ENCODE data around the gene RGS6.
A peak's percentile ranks its signal among the peaks of the same experiment; 100 is the strongest.
"Not testable (repeated sequence)": the region's sequence is repeated elsewhere in the genome, so short reads cannot be mapped to it uniquely, and the experiment has no call there.

The RGS6 gene

DNA sequence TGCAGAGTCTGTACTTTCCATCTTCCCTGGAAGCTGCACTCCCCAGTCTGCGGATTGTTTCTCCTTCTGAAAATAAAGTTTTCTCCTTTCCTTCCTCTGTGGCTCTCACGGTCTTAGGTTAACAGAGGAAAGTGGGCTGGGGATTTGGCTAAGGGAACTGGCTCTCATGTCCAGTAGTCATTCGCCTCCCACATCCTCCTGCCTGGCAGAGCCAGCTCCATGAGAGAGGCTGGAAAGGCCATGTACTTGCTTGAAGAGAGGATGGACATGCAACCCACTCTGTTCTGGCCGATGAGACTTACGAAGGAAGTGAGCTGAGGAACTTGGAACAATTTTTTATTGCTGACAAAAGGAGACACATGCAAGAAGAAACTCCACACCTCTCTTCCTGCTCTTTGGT lies 18.9 kb upstream of the RGS6 start:
- Histone ChIP-seq H3K9me3 (ENCODE audit: control insufficient read depth, insufficient read depth, low read depth, low read length) (no peaks in the 10 kb centered on the region), H3K4me3 (ENCODE audit: low read depth, low read length) (no peak overlapping the region), H3K9ac (ENCODE audit: low read length) (no peak overlapping the region), H3K27me3 (ENCODE audit: control insufficient read depth, insufficient read depth, low read length) (no peaks in the 10 kb centered on the region), H3K4me1 (ENCODE audit: control insufficient read depth, insufficient read depth, low read length) (peaks cover 2% of the 10 kb centered on the region; the same call in 1 of the 2 replicates), H3K36me3 (ENCODE audit: control insufficient read depth, insufficient read depth, low read length) (no peaks in the 10 kb centered on the region), H3K27ac (ENCODE audit: low read depth, low read length) (no peak overlapping the region)

DNA sequence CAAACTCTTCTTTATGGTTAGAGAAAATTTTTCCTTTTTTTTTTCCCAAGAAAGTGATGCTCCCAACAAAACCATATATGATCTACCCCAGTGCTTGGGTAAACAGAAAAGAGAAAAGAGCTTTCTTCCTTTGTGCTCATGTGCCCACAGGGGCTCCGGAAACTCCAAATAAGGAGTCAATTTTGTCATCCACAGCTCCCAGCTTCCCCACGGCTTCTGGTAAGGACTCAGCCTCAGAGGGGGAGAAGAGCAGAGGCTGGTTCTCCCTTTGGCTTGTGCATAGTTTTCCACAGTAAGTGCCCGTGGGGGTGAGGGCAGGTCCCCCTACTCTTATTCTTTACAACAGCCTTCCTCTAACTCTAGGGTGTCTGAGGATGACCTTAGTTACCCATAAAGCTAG lies 13.3 kb upstream of the RGS6 start:
- no peak overlapping the region for H3K9ac ChIP-seq (ENCODE audit: low read length)
- no peaks in the 10 kb centered on the region for H3K9me3 ChIP-seq (ENCODE audit: control insufficient read depth, insufficient read depth, low read depth, low read length)
- H3K27me3 ChIP-seq (ENCODE audit: control insufficient read depth, insufficient read depth, low read length) = no peaks in the 10 kb centered on the region
- H3K4me1 ChIP-seq (ENCODE audit: control insufficient read depth, insufficient read depth, low read length) = peaks cover 12% of the 10 kb centered on the region
- no peak overlapping the region for H3K4me3 ChIP-seq (ENCODE audit: low read depth, low read length)
- no peak overlapping the region for H3K27ac ChIP-seq (ENCODE audit: low read depth, low read length)
- no peaks in the 10 kb centered on the region for H3K36me3 ChIP-seq (ENCODE audit: control insufficient read depth, insufficient read depth, low read length)

DNA sequence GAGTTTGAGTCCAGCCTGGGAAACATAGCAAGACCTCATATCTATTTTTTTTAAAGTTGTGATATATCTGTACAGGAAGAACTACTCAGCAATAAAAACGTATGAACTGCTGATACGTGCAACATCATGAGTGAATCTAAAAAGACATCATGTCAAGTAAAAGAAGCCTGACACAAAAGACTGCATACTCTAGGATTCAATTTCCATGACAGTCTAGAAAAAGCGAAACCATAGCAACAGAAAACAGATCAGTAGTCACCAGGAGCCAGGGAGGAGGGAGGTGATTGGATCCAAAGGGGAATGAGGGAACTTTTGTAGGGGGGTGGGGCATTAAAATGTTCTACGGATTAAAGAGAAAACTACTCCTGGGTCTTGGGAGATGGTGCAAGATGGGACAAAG lies 8.7 kb upstream of the RGS6 start:
- peaks cover 9% of the 10 kb centered on the region for H3K4me1 ChIP-seq (ENCODE audit: control insufficient read depth, insufficient read depth, low read length)
- no peaks in the 10 kb centered on the region for H3K9me3 ChIP-seq (ENCODE audit: control insufficient read depth, insufficient read depth, low read depth, low read length)
- no peaks in the 10 kb centered on the region for H3K36me3 ChIP-seq (ENCODE audit: control insufficient read depth, insufficient read depth, low read length)
- no peaks in the 10 kb centered on the region for H3K27me3 ChIP-seq (ENCODE audit: control insufficient read depth, insufficient read depth, low read length)
- H3K9ac ChIP-seq (ENCODE audit: low read length) = no peak overlapping the region
- H3K27ac ChIP-seq (ENCODE audit: low read depth, low read length) = no peak overlapping the region
- no peak overlapping the region for H3K4me3 ChIP-seq (ENCODE audit: low read depth, low read length)

DNA sequence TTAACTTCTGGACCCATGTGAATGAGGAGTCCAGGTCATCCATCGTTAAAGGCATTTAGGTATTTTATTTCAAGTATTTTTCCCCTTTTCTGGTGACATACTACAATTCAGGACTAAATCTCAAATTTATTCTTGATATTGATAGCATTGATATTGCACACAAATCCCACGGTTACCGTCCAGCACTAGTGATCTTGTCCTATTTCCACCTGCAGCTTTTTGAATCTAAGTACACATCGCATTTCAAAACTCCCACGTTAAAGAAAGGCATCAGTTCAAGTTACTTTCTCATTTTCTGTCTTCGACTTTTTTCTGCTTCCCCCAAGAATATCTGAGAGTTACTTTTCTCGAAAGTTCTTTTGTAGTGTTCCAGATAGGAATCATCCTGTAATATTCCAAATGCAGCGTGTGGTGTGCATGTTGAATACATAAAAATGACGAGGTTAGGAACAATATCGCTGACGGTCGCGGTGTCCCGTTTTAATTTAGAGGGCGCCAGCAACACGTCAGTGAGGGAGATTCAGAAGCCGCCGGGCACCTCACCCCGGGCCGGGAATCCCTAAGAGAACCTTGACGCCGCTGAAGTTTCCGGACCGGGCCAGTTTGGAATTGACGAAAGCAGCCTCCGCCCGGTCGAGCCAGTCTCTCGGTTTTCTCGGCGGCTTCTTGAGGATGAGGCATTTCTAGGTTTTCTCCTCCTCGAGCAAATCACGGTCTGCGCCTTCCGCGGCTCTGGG lies 569 bp upstream of the RGS6 start:
- H3K27ac ChIP-seq (ENCODE audit: low read depth, low read length) = no peak overlapping the region
- H3K27me3 ChIP-seq (ENCODE audit: control insufficient read depth, insufficient read depth, low read length) = peaks cover 58% of the 10 kb centered on the region
- peaks cover 9% of the 10 kb centered on the region; the same call in 1 of the 2 replicates for H3K4me1 ChIP-seq (ENCODE audit: control insufficient read depth, insufficient read depth, low read length)
- no peaks in the 10 kb centered on the region; the same call in 1 of the 2 replicates for H3K9me3 ChIP-seq (ENCODE audit: control insufficient read depth, insufficient read depth, low read depth, low read length)
- H3K4me3 ChIP-seq (ENCODE audit: low read depth, low read length) = peak overlapping the region; percentile 68
- no peak overlapping the region for H3K9ac ChIP-seq (ENCODE audit: low read length)
- no peaks in the 10 kb centered on the region for H3K36me3 ChIP-seq (ENCODE audit: control insufficient read depth, insufficient read depth, low read length)

DNA sequence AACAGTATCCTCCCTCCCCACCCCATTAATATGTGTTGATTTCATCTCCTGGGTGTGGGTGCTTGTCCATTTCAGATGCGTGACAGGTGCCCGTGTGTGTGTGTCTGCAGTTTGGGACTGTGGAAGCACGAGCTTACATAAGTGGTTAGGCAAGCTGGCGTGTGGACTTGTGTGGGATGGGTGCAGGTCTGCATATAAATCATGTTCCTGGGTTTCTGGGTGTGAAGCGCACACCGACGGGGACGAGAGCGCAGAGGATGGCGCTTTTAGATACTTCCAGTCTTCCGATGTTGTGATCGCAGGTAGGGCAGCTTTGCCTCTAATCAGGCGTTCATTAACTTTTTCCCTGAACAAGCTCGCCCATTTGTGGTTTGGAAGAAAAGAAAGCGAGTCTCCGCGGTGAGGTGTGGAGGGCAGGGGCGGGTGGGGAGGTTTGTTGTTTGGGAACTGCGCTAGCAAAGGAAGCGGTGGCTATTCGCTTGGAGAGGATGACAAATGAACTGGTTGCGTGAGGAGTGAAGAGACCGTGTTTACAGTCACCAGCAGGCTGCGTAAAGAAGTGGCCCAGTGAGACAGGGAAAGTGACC lies 865 bp downstream of the RGS6 start:
- Histone ChIP-seq H3K27me3 (ENCODE audit: control insufficient read depth, insufficient read depth, low read length) (peaks cover 58% of the 10 kb centered on the region), H3K27ac (ENCODE audit: low read depth, low read length) (no peak overlapping the region), H3K9me3 (ENCODE audit: control insufficient read depth, insufficient read depth, low read depth, low read length) (no peaks in the 10 kb centered on the region; the same call in 1 of the 2 replicates), H3K9ac (ENCODE audit: low read length) (no peak overlapping the region), H3K4me1 (ENCODE audit: control insufficient read depth, insufficient read depth, low read length) (peaks cover 9% of the 10 kb centered on the region; the same call in 1 of the 2 replicates), H3K36me3 (ENCODE audit: control insufficient read depth, insufficient read depth, low read length) (no peaks in the 10 kb centered on the region), H3K4me3 (ENCODE audit: low read depth, low read length) (peak overlapping the region; percentile 68)

DNA sequence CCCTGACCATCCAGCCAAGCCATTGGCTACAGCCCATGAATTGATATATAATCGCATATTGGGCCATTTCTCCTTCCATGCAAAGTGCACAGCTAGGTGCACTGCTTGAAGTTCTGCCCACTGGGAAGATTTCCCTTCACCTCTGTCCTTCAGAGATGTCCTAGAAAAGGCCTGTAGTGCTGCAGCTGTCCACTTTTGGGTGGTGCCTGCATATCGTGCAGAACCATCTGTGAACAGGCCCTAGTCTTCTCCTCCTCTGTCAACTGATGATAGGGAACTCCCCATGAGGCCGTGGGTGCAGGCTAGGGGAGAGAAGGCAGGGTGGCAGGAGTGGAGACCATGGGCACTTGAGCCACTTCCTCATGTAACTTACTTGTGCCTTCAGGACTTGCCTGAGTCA lies 6.0 kb downstream of the RGS6 start:
- not testable (repeated sequence) for H3K27ac ChIP-seq (ENCODE audit: low read depth, low read length)

DNA sequence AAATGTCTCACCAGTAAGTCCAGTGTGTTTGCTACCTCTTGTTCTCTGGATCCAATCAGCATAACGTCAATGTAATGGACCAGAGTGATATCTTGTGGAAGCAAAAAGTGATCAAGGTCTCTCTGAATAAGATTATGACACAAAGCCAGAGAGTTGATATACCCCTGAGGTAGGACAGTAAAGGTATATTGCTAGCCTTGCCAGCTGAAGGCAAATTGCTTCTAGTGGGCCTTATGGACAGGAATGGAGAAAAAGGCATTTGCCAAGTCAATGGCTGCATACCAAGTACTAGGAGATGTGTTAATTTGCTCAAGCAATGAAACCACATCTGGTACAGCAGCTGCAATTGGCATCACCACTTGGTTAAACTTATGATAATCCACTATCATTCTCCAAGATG lies 7.1 kb downstream of the RGS6 start:
- H3K4me3 ChIP-seq (ENCODE audit: low read depth, low read length); H3K27ac ChIP-seq (ENCODE audit: low read depth, low read length); H3K9ac ChIP-seq (ENCODE audit: low read length); H3K36me3 ChIP-seq (ENCODE audit: control insufficient read depth, insufficient read depth, low read length); H3K4me1 ChIP-seq (ENCODE audit: control insufficient read depth, insufficient read depth, low read length): not testable (repeated sequence)
- Histone ChIP-seq H3K9me3 (ENCODE audit: control insufficient read depth, insufficient read depth, low read depth, low read length) (peaks cover 16% of the 10 kb centered on the region), H3K27me3 (ENCODE audit: control insufficient read depth, insufficient read depth, low read length) (peaks cover 12% of the 10 kb centered on the region)

More for the DNA sequence above, 6.0 kb downstream of the RGS6 start:
- not testable (repeated sequence) for H3K4me1 ChIP-seq (ENCODE audit: control insufficient read depth, insufficient read depth, low read length); H3K9ac ChIP-seq (ENCODE audit: low read length); H3K4me3 ChIP-seq (ENCODE audit: low read depth, low read length); H3K36me3 ChIP-seq (ENCODE audit: control insufficient read depth, insufficient read depth, low read length)
- H3K9me3 ChIP-seq (ENCODE audit: control insufficient read depth, insufficient read depth, low read depth, low read length) = peaks cover 16% of the 10 kb centered on the region
- H3K27me3 ChIP-seq (ENCODE audit: control insufficient read depth, insufficient read depth, low read length) = peaks cover 23% of the 10 kb centered on the region

DNA sequence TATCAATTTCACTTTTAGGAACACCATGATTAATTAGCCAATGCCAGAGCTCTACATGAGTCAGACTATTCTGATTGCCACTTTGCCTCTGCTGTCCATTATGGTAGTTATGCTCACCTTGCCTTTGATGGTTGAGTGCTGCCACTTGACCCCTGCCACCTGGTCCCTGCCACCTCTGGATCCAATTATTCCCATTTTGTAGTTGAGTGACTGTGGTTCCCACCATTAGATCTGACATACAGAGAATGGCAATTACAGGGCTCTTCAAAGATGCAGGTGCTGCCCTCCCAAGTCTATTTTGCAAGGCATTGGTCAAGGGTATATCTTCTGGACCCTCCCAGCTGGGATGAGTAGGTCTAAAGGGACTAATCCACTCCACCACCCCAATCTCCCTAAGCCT lies 8.3 kb downstream of the RGS6 start:
- H3K9ac ChIP-seq (ENCODE audit: low read length); H3K4me1 ChIP-seq (ENCODE audit: control insufficient read depth, insufficient read depth, low read length); H3K4me3 ChIP-seq (ENCODE audit: low read depth, low read length); H3K36me3 ChIP-seq (ENCODE audit: control insufficient read depth, insufficient read depth, low read length); H3K27ac ChIP-seq (ENCODE audit: low read depth, low read length); H3K27me3 ChIP-seq (ENCODE audit: control insufficient read depth, insufficient read depth, low read length): not testable (repeated sequence)
- peaks cover 16% of the 10 kb centered on the region for H3K9me3 ChIP-seq (ENCODE audit: control insufficient read depth, insufficient read depth, low read depth, low read length)

DNA sequence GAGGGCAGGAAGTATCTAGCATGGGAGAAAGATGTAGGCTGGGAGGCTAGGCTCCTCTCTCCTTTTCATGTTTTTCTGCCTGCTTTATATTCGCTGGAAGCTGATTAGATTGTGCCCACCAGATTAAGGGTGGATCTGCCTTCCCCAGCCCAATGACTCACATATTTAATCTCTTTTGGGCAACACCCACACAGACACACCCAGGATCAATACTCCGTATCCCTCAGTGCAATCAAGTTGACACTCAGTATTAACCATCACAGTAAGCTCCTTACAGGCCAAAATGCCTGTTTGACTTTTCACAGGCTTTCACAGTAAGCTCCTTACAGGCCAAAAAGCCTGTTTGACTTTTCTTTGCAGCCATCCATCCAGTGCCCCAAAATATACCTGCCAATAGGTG lies 9.4 kb downstream of the RGS6 start:
- H3K4me1 ChIP-seq (ENCODE audit: control insufficient read depth, insufficient read depth, low read length); H3K4me3 ChIP-seq (ENCODE audit: low read depth, low read length); H3K9ac ChIP-seq (ENCODE audit: low read length); H3K36me3 ChIP-seq (ENCODE audit: control insufficient read depth, insufficient read depth, low read length); H3K27ac ChIP-seq (ENCODE audit: low read depth, low read length); H3K27me3 ChIP-seq (ENCODE audit: control insufficient read depth, insufficient read depth, low read length): not testable (repeated sequence)
- peaks cover 16% of the 10 kb centered on the region for H3K9me3 ChIP-seq (ENCODE audit: control insufficient read depth, insufficient read depth, low read depth, low read length)

DNA sequence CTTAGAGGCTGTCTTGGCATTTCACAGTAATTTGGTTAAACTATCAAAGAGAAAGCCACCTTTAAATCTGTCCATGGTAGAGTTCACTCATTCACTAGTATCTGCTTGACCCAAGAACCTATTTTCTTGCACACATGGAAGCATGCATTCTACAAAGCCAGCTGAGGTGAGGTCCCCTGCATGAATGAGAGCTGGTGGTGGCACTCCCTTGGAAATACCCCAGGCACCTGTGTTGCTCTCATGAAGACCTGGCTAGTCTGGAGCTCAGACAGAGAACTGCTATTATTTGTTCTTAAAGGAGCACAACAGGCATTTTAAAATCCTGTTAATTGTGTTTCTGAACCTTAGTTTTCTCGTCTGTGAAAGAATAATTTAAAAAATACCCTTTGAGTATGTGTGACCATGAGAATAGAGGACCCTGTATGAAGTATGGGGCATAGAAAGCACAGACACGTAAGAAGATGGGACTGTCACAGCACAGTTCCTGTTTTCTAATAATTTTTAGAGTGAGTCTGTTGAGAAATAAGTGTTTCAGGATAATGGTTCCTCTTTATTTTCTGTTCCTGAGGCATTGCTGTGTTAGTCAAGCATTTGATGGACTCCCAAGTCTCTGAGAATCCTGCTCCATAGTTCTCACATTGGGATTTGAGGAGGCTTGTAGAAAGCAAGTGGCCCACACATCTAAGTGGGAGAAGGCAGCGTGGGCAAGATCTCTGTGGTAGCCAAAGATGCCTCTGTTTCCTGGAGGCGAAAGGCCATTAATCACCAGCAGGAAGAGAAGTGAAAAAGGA lies 10.9 kb downstream of the RGS6 start:
- Histone ChIP-seq H3K9ac (ENCODE audit: low read length) (no peak overlapping the region), H3K4me3 (ENCODE audit: low read depth, low read length) (no peak overlapping the region), H3K36me3 (ENCODE audit: control insufficient read depth, insufficient read depth, low read length) (no peaks in the 10 kb centered on the region), H3K4me1 (ENCODE audit: control insufficient read depth, insufficient read depth, low read length) (no peaks in the 10 kb centered on the region), H3K27me3 (ENCODE audit: control insufficient read depth, insufficient read depth, low read length) (no peaks in the 10 kb centered on the region), H3K27ac (ENCODE audit: low read depth, low read length) (no peak overlapping the region), H3K9me3 (ENCODE audit: control insufficient read depth, insufficient read depth, low read depth, low read length) (peaks cover 16% of the 10 kb centered on the region)

DNA sequence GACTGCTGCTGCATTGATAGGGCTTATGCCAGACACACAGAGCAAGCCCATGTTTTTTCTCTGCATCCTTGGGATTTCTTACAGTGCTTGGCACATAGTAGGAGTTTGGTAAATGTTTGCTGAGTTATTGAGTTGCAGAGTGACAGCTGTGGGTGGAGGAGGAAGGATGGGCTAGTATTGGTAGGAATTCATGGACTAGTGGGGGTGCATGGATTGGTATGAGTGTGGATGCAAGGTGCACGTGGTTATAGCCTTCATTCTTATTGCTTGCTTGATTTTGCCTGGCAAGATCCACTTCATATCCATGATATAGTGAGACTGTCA lies 11.4 kb downstream of the RGS6 start:
- H3K27ac ChIP-seq (ENCODE audit: low read depth, low read length) = no peak overlapping the region
- no peak overlapping the region for H3K9ac ChIP-seq (ENCODE audit: low read length)
- H3K9me3 ChIP-seq (ENCODE audit: control insufficient read depth, insufficient read depth, low read depth, low read length) = peaks cover 16% of the 10 kb centered on the region
- H3K36me3 ChIP-seq (ENCODE audit: control insufficient read depth, insufficient read depth, low read length) = no peaks in the 10 kb centered on the region
- no peaks in the 10 kb centered on the region for H3K27me3 ChIP-seq (ENCODE audit: control insufficient read depth, insufficient read depth, low read length)
- no peak overlapping the region for H3K4me3 ChIP-seq (ENCODE audit: low read depth, low read length)
- H3K4me1 ChIP-seq (ENCODE audit: control insufficient read depth, insufficient read depth, low read length) = no peaks in the 10 kb centered on the region
